A204.1 (cell line): Measurements from ENCODE around the gene ZNF529.

ENCODE experiments used
- FAIRE-seq: peaks from 2 replicates; lab custom pipeline; 2012; peaks lifted over from hg19 to GRCh38; lab: Jason Lieb, UNC

The ZNF529 gene

GRCh38 chr19:36508325-36508724, 64.8 kb downstream of the ZNF529 start:
- FAIRE-seq = no peak

DNA sequence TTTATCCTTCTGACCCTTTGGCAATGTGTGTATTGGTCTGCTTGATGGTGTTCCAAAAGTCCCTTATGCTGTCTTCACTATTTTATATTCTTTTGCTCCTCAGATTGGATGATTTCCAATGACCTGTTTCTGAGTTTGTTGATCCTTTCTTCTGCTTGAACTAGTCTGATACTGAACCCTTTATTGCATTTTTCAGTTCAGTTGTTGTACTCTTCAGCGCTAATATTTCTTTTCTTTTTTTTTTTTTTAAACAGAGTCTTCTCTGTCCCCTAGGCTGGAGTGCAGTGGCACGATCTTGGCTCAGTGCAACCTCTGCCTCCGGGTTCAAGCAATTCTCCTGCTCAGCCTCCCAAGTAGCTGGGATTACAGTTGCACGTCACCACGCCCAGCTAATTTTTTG, 71.1 kb downstream of the ZNF529 start:
- FAIRE-seq = no peak

- no peak for FAIRE-seq
Observed at GRCh38 chr19:36497001-36497400, 76.1 kb downstream of the ZNF529 start.
